Stimulated activated CD8-positive, alpha-beta memory T cell treated with anti-CD3 and anti-CD28 coated beads, Interleukin-7, amount 100 ng/mL, for 48 hours (primary cell): ENCODE data around the gene PHF12.

ENCODE experiments used
- DNase-seq, 2 donors: peaks; one replicate each; pipeline ENCODE4 v3.0.0-alpha.2; 2020; ENCODE audit warnings: low read depth in 1 of 2; ENCODE audit errors: extremely low read depth in 1 of 2

The PHF12 gene

DNA sequence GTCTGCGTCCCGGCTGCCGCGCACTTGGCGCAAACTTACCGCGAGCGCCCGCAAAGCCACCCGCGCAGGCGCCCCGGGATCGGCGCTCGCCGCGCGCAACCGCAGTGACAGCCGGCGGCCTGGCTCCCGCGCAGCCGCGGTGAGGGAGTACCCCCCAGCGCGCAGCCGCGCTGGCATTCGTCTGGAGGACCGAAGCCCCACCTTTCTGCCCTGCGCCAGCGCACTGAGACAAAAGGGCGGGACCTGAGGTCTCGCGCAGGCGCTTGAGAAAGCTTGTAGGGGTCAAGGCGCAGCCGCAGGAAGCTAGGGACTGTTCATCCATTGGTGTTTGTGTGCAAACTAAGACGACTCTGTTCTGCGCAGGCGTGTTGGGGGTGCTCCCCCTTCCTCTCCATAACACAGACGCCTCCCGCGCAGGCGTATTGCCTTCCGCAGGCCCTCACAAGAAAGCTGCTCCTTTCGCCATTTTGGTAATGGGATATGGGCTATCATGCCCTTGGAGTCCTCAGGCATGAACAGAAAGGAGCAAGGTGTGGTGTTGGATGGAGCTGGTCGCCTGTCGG is at the start of gene PHF12:
PHF12 (minus strand) TSS at position 91 of the 563 bp plus-strand sequence. CDS start 558 bp downstream, outside the sequence.
- DNase-seq = peak; percentile 100

- DNase-seq = no peak
These were observed 49.7 kb upstream of the PHF12 start for GRCh38 chr17:29000973-29001372.

DNA sequence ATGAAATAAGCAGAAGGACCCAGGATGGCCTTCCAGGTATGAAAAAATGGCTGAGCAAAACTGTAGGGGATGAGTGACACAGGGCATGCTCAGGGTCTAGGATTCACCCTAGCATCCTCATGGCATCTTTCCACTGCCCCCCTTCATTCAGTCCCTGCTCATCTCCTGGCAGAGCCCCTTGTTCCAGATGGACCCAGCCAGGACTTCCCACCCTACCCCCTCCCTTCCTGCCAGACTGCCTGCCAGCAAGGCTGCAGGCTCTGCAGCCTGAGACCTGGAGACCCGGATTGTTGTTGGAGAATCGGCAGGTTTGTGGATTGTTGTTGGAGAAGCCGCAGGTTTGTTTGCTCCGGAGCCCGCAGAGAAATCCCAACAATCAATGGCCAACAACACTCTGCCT is 47.9 kb upstream of the PHF12 start:
- DNase-seq = no peak

DNA sequence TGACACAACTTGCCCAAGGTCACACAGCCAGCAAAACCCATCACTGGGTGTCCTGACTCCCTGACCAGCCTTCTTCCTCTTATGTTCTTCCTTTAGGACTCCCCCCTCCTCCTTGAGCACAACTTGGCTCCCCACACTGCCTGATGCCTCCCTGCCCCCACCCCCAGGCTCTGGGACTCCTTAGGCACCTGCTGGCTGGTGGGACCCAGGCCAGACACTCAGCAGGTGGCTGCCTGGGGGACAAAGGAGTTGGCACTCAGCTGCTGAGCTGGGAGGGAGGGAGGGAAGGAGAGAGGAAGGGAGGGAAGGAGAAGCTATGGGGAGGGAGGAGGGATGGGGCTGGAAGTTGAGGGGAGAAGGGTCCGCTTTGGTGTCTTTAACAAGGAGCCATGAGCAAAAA is 46.5 kb upstream of the PHF12 start:
- DNase-seq = no peak

GRCh38 chr17:28996554-28997096 is 45.3 kb upstream of the PHF12 start:
- DNase-seq = no peak

DNA sequence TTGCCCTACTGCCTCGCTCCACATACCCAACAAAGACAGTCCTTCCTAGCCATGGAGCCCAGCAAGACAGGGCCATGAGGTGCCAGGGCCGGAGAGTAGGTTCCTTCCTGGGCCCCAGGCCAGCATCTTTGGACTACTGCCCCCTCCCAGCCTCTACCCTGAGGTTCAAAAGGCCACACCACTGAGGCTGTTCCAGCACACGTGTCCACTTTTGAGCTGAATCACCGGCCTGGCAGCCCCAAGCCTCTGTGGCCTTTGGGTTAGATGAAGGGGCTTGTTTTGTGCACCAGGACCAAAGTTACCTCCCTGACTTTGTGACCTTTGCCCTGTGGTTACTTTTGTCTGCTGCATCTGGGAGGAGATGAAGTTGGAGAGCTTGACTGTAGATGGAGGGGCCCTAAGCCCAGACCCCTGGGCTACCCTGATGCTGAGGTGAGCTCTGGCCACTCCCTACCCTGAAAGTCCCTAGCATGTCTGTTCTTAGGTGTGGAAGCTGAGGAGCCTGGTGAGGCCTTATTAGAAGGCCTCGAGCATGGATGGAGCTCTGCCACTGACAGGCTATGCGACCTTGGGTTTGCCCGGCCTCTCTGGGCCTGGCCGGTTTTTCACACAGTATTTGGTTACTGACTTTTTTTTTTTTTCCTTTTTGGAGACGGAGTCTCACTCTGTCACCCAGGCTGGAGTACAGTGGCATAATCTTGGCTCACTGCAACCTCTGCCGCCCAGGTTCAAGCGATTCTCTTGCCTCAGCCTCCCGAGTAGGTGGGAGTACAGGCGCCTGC is 42.5 kb upstream of the PHF12 start:
- no peak for DNase-seq

GRCh38 chr17:28992625-28993600 is 41.6 kb upstream of the PHF12 start:
- DNase-seq = no peak

DNA sequence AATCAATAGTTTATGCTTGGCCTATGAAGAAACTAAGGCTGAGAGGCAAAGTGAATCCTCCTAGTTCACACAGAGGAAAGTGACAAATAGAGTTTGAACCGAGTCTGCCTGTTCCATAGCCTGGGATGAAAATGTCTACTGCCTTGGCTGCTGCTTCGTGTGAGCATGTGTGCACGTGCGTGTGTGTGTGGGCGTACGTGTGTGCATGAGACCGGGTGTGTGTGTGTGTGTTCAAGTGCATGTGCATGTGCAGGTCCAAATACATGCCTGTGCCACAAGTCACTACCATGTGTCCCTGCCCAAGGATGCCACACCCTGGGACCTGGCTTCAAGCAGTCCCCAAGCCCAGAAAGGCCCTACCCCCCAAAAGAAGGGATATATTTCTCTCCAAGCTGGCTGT is 40.9 kb upstream of the PHF12 start:
- DNase-seq = no peak

DNA sequence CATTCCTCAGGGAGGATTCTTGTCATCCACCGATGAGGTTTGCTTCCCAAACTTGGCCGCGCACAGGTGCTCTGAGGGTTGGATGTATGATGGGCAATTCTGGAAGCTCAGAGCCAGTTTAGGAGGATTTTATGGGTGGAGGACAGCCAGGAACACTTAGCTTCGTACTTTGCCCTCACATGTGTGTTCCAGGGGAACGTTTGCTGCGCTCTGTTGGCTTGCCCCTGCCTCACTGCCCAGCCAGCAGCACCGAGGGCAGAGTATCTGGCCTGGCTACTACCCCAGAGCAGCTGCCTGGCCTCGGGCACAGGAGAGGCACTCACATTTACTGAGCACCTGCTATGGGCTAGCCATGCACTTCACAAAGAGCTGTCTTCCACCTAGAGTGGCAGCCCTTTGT is 40.5 kb upstream of the PHF12 start:
- no peak for DNase-seq

DNA sequence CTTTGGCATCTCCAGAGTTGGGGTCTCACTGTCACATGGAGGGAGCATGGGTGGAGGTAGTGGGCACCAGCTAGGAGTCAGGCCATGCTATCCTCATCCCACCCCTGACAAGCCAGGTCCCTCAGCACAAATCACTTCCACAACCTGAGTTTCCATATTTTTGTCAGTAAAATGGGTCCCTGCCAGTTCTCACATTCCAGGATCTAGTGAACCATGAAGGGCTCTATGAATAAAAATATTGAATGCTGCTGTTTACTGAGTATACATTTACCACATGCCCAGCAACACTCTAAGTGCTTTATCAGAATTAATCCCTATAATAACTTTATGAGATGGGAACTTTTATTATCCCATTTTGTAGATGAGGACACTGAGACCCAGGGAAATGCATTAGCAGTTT is 37.7 kb upstream of the PHF12 start:
- DNase-seq = no peak

GRCh38 chr17:28988475-28988874 is 37.2 kb upstream of the PHF12 start:
- DNase-seq = no peak

- DNase-seq = no peak
These were observed 35.7 kb upstream of the PHF12 start for GRCh38 chr17:28986714-28987655.

GRCh38 chr17:28985950-28986713 is 34.8 kb upstream of the PHF12 start:
- DNase-seq = no peak

GRCh38 chr17:28983286-28984230 is 32.2 kb upstream of the PHF12 start:
- no peak for DNase-seq

- DNase-seq = peak; percentile 13 to 25
These were observed 30.9 kb upstream of the PHF12 start for GRCh38 chr17:28982131-28982793.

- DNase-seq = no peak
These were observed 27.1 kb upstream of the PHF12 start for GRCh38 chr17:28978356-28978964.

DNA sequence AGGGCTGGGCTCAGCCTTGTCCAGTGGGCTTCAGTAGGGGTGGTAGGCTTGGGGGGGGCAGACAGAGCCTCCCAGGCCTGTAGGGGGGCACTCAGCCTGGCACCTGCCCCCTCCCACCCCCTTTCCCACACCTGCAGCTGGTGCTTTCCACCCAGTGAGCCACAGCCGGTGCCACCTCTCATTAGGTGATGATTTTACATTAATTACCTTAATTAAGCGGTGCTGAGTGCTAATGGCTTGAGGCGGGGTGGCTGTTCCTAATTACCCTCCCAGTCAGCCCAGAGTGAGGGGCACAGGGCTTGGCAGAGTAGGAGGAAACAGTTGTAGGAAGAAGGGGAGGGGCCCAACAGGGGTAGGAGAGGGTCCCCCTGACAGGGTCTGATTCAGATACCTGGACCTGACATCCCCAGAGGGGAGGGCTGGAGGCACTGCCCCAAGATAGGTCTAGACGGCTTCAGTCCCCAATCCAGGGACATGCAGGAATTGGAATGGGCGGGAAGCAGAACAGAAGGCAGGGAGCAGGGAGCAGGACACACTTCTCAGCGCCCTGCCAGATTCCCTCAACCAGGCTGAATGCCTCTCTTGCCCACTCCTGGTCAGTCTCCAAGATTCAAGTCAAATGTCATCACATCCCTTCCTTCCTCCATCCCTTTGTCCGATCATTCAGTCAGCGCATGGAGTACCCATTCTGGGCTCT is 26.5 kb upstream of the PHF12 start:
- no peak for DNase-seq
